Measurements from ENCODE around the gene CDH2. TPM values are rescaled to one million over a fixed set of nuclear protein-coding genes. Genes with fewer than 3 reads are reported as not detected.

Gene CDH2
- total RNA-seq, 1 experiment from 2014 or later = 14.6 TPM

- no peak overlapping the region for H3K4me3 Mint-ChIP-seq (ENCODE audit: unreplicated experiment)
- H3K36me3 Mint-ChIP-seq (ENCODE audit: insufficient read depth, unreplicated experiment) = no peaks in the 10 kb centered on the region
- ChIA-PET CTCF (no interaction called here), POLR2A (no interaction called here)
- no TSS peak for BruUV-seq (replicated peaks)
- H3K9me3 Mint-ChIP-seq (ENCODE audit: unreplicated experiment) = no peaks in the 10 kb centered on the region
- TF ChIP-seq, protein P1, sequence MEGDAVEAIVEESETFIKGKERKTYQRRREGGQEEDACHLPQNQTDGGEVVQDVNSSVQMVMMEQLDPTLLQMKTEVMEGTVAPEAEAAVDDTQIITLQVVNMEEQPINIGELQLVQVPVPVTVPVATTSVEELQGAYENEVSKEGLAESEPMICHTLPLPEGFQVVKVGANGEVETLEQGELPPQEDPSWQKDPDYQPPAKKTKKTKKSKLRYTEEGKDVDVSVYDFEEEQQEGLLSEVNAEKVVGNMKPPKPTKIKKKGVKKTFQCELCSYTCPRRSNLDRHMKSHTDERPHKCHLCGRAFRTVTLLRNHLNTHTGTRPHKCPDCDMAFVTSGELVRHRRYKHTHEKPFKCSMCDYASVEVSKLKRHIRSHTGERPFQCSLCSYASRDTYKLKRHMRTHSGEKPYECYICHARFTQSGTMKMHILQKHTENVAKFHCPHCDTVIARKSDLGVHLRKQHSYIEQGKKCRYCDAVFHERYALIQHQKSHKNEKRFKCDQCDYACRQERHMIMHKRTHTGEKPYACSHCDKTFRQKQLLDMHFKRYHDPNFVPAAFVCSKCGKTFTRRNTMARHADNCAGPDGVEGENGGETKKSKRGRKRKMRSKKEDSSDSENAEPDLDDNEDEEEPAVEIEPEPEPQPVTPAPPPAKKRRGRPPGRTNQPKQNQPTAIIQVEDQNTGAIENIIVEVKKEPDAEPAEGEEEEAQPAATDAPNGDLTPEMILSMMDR (IDR thresholded peaks at IDR 0.05; ENCODE audit: unreplicated experiment) = no peak
- intact Hi-C loops (cut with micrococcal nuclease) = no loop called here
- H3K27me3 Mint-ChIP-seq (ENCODE audit: insufficient read depth, unreplicated experiment) = no peaks in the 10 kb centered on the region
- DNase-seq (ENCODE audit: unreplicated experiment) = no peak
- peaks cover 5% of the 10 kb centered on the region for H3K4me1 Mint-ChIP-seq (ENCODE audit: insufficient read depth, unreplicated experiment)
- no peak overlapping the region for H3K27ac Mint-ChIP-seq (ENCODE audit: low read depth, unreplicated experiment)
Measured at GRCh38 chr18:28043631-28044030, 133.3 kb downstream of the CDH2 start.

GRCh38 chr18:28041366-28041765 lies 135.6 kb downstream of the CDH2 start:
- no TSS peak for BruUV-seq (replicated peaks)
- ChIA-PET CTCF (no interaction called here), POLR2A (no interaction called here)
- no peak for DNase-seq (ENCODE audit: unreplicated experiment)
- Mint-ChIP-seq H3K4me3 (ENCODE audit: unreplicated experiment) (no peak overlapping the region), H3K9me3 (ENCODE audit: unreplicated experiment) (no peaks in the 10 kb centered on the region), H3K4me1 (ENCODE audit: insufficient read depth, unreplicated experiment) (peaks cover 5% of the 10 kb centered on the region), H3K27ac (ENCODE audit: low read depth, unreplicated experiment) (no peak overlapping the region), H3K36me3 (ENCODE audit: insufficient read depth, unreplicated experiment) (no peaks in the 10 kb centered on the region), H3K27me3 (ENCODE audit: insufficient read depth, unreplicated experiment) (no peaks in the 10 kb centered on the region)
- TF ChIP-seq, protein P1 (IDR thresholded peaks at IDR 0.05; ENCODE audit: unreplicated experiment) = no peak
- intact Hi-C loops (cut with micrococcal nuclease) = no loop called here

- no peaks in the 10 kb centered on the region for H3K36me3 Mint-ChIP-seq (ENCODE audit: insufficient read depth, unreplicated experiment)
- no peak overlapping the region for H3K27ac Mint-ChIP-seq (ENCODE audit: low read depth, unreplicated experiment)
- H3K27me3 Mint-ChIP-seq (ENCODE audit: insufficient read depth, unreplicated experiment) = no peaks in the 10 kb centered on the region
- TF ChIP-seq, protein P1 (IDR thresholded peaks at IDR 0.05; ENCODE audit: unreplicated experiment) = no peak
- no peak for DNase-seq (ENCODE audit: unreplicated experiment)
- H3K9me3 Mint-ChIP-seq (ENCODE audit: unreplicated experiment) = no peaks in the 10 kb centered on the region
- intact Hi-C loops (cut with micrococcal nuclease) = no loop called here
- BruUV-seq (replicated peaks) = no TSS peak
- H3K4me1 Mint-ChIP-seq (ENCODE audit: insufficient read depth, unreplicated experiment) = peaks cover 5% of the 10 kb centered on the region
- ChIA-PET POLR2A (interaction anchor here (1.1 kb wide), 1 partner anchor 10 kb away, joined by 3 read pairs; no protein-coding TSS in a partner anchor), CTCF (no interaction called here)
- no peak overlapping the region for H3K4me3 Mint-ChIP-seq (ENCODE audit: unreplicated experiment)
Measured at GRCh38 chr18:28040716-28041115, 136.2 kb downstream of the CDH2 start.

DNA sequence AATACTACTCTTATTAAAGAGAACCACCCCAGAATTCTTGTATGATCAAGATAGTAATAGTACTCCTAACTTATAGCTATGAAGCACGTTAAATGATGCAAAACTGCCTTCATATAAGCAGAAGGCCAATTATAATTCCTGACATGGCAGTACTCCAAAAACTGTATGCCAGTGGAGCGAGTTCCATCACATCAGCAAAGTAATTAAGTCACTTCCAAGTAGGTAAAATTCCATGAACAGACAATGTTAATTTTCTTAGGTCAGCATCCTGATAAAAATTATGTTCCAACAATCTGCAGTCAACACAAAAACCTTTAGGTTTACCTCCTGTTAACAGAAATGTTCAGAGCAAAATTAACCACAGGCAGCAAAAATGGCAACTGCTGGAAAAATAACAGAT lies 136.7 kb downstream of the CDH2 start:
- ChIA-PET POLR2A (interaction anchor here (1.1 kb wide), 1 partner anchor 9 kb away, joined by 3 read pairs; no protein-coding TSS in a partner anchor), CTCF (no interaction called here)
- intact Hi-C loops (cut with micrococcal nuclease) = no loop called here
- Mint-ChIP-seq H3K27me3 (ENCODE audit: insufficient read depth, unreplicated experiment) (no peaks in the 10 kb centered on the region), H3K4me3 (ENCODE audit: unreplicated experiment) (no peak overlapping the region), H3K4me1 (ENCODE audit: insufficient read depth, unreplicated experiment) (peaks cover 5% of the 10 kb centered on the region), H3K27ac (ENCODE audit: low read depth, unreplicated experiment) (no peak overlapping the region), H3K36me3 (ENCODE audit: insufficient read depth, unreplicated experiment) (no peaks in the 10 kb centered on the region), H3K9me3 (ENCODE audit: unreplicated experiment) (no peaks in the 10 kb centered on the region)
- TF ChIP-seq, protein P1 (IDR thresholded peaks at IDR 0.05; ENCODE audit: unreplicated experiment) = no peak
- BruUV-seq (replicated peaks) = no TSS peak
- DNase-seq (ENCODE audit: unreplicated experiment) = no peak

All from MCF 10A (cell line).